ENCODE results near the gene PLEKHF1. TPM values are rescaled to one million over a fixed set of nuclear protein-coding genes. Genes with fewer than 3 reads are reported as not detected.

Gene PLEKHF1
- total RNA-seq, 1 experiment from 2014 or later = 5.5 TPM

- ATAC-seq = no peak
- H3K9me3 ChIP-seq (ENCODE audit: control insufficient read depth in 1 of 2, insufficient read depth in 1 of 2, low read depth in 1 of 2, low read length in 2 of 2) = no peaks in the 10 kb centered on the region; a peak in 2 of 4 replicates
- no peaks in the 10 kb centered on the region for H3K36me3 ChIP-seq (ENCODE audit: control insufficient read depth in 1 of 2, insufficient read depth in 2 of 2, low read length in 2 of 2)
- TF ChIP-seq CTCF (IDR thresholded peaks at IDR 0.05 in 2 of 3, conservative IDR thresholded peaks at IDR 0.05 in 1 of 3; ENCODE audit: borderline replicate concordance in 1 of 3, insufficient read depth in 1 of 3, low read depth in 2 of 3, low read length in 2 of 3) (no peak), ZBTB33 (IDR thresholded peaks at IDR 0.05; ENCODE audit: extremely low read depth, insufficient replicate concordance, low read length) (no peak), YY1 (IDR thresholded peaks at IDR 0.05; ENCODE audit: extremely low read depth, insufficient replicate concordance, low read depth, low read length) (no peak), ELF1 (IDR thresholded peaks at IDR 0.05; ENCODE audit: borderline replicate concordance, low read depth) (no peak)
- POLR2A ChIA-PET = no interaction called here
- H3K79me2 ChIP-seq (ENCODE audit: insufficient read depth, low read length) = no peaks in the 10 kb centered on the region
- H3K27ac ChIP-seq (ENCODE audit: low read depth, low read length) = no peak overlapping the region
- no peak overlapping the region for H3K4me3 ChIP-seq (replicated peaks in 1 of 2; ENCODE audit: low read depth in 1 of 2, low read length in 2 of 2)
- intact Hi-C loops (cut with micrococcal nuclease) = loop anchor here (1.0 kb wide), 1 partner anchor 22 kb away; no protein-coding TSS in a partner anchor
- H3K27me3 ChIP-seq (ENCODE audit: insufficient read depth, low read length) = no peaks in the 10 kb centered on the region
- H3K9me2 ChIP-seq (ENCODE audit: insufficient read depth) = no peaks in the 10 kb centered on the region
- H3K4me1 ChIP-seq (ENCODE audit: control insufficient read depth in 1 of 2, insufficient read depth in 2 of 2, low read length in 2 of 2) = peaks cover 0 to 6% of the 10 kb centered on the region in 2 experiments; a peak in 1 of 4 replicates
- no peak for DNase-seq (ENCODE audit: low read depth, low spot score)
- H4K20me1 ChIP-seq (ENCODE audit: insufficient read depth) = no peaks in the 10 kb centered on the region
- no peak overlapping the region for H2AFZ ChIP-seq (ENCODE audit: low read depth, low read length, poor library complexity, severe bottlenecking)
- CTCF ChIA-PET = interaction anchor here (0.8 to 1.1 kb wide), 2 partner anchors 22 to 84 kb away, joined by 3 to 6 read pairs; no protein-coding TSS in a partner anchor
- H3K4me2 ChIP-seq (ENCODE audit: low read length) = no peak overlapping the region
- RAD21 ChIA-PET (ENCODE audit: low non-redundant PET in 1 of 2, low total read pairs in 2 of 2, uncharacterized antibody in 2 of 2, unreplicated experiment in 2 of 2) = no interaction called here
- H3K9ac ChIP-seq (ENCODE audit: low read length) = no peak overlapping the region
- no TSS peak for BruUV-seq (replicated peaks)
These were observed 28.9 kb downstream of the PLEKHF1 start for GRCh38 chr19:29694161-29694560.
